Cardiac muscle cell (in vitro differentiated cells and primary cell): ENCODE data around the gene LEF1. TPM values are rescaled to one million over a fixed set of nuclear protein-coding genes. Genes with fewer than 3 reads are reported as not detected.

Experiments
- DNase-seq, 2 donors: peaks; one replicate each; pipeline versions ENCODE4 v3.0.0 to v3.0.0-alpha.2; 2010 to 2017; ENCODE audit warnings: low read depth in 1 of 2, low spot score in 1 of 2
- H3K27ac ChIP-seq: fragments of 200-600 bp; sonication (generic); 2 replicates; pipeline ENCODE4 v1.5.1; 2016
- H3K27me3 ChIP-seq: fragments of 200-600 bp; sonication (generic); 2 replicates; pipeline ENCODE4 v1.6.0; 2016; ENCODE audit warnings: control low read depth
- H3K36me3 ChIP-seq: fragments of 200-600 bp; sonication (generic); 2 replicates; pipeline ENCODE4 v1.5.1; 2016; ENCODE audit warnings: control low read depth
- H3K4me1 ChIP-seq: fragments of 200-600 bp; sonication (generic); 2 replicates; pipeline ENCODE4 v1.8.1; 2017; ENCODE audit warnings: low read depth, mild to moderate bottlenecking, mixed run types
- H3K4me3 ChIP-seq: fragments of 200-600 bp; sonication (generic); 2 replicates; pipeline ENCODE4 v1.5.1; 2016; ENCODE audit warnings: mild to moderate bottlenecking
- H3K9me3 ChIP-seq: fragments of 200-600 bp; sonication (generic); 2 replicates; pipeline ENCODE4 v1.5.1; 2017; ENCODE audit warnings: low read depth, mild to moderate bottlenecking, control low read depth
- polyA plus RNA-seq: library from polyadenylated mRNA; unstranded; fragments of >200 nt; fragmentation: Nextera tagmentation; extraction: Ambion mirVana; gene quantifications from 2 replicates; pipeline ENCODE4 v1.2.1, GENCODE V29; 2016
- total RNA-seq: library from RNA; depleted of rRNA; stranded (reverse); fragments of >200 nt; gene quantifications from 2 replicates; pipeline ENCODE4 v1.2.3, GENCODE V29; 2016
- TF ChIP-seq, protein P1 (sequence below): IDR thresholded peaks from 2 replicates; pipeline ENCODE4 v1.5.1; 2012; ENCODE audit warnings: low read depth, mild to moderate bottlenecking, low read length

Gene LEF1
- total and polyA plus RNA-seq, 2 experiments from 2014 or later, result 69.1 to 70.3 TPM

DNA sequence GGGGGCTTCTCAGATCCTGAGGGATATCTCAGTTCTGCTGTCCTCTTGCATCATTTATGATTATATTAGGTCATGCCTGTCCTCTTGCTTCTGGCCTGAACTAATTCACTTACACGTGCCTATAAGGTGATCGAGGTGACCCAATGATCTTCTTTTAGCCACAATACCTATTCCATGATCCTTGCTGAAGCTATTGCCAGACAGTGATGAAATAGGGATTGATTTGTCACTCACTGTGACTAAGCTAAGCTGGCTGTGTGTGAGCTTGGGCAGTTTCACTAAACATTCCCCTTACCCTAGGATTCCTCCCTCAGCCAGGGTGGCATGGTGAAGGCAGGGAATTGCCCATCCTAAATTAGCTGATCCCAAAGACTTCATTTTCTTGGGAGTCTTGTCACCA is 160.0 kb downstream of the LEF1 start:
- no peaks in the 10 kb centered on the region for H3K27me3 ChIP-seq
- H3K4me3 ChIP-seq, result no peak overlapping the region
- TF ChIP-seq, protein P1, sequence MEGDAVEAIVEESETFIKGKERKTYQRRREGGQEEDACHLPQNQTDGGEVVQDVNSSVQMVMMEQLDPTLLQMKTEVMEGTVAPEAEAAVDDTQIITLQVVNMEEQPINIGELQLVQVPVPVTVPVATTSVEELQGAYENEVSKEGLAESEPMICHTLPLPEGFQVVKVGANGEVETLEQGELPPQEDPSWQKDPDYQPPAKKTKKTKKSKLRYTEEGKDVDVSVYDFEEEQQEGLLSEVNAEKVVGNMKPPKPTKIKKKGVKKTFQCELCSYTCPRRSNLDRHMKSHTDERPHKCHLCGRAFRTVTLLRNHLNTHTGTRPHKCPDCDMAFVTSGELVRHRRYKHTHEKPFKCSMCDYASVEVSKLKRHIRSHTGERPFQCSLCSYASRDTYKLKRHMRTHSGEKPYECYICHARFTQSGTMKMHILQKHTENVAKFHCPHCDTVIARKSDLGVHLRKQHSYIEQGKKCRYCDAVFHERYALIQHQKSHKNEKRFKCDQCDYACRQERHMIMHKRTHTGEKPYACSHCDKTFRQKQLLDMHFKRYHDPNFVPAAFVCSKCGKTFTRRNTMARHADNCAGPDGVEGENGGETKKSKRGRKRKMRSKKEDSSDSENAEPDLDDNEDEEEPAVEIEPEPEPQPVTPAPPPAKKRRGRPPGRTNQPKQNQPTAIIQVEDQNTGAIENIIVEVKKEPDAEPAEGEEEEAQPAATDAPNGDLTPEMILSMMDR, result no peak
- peaks cover 14% of the 10 kb centered on the region for H3K36me3 ChIP-seq
- H3K27ac ChIP-seq, result no peak overlapping the region
- H3K4me1 ChIP-seq, result no peaks in the 10 kb centered on the region
- no peak for DNase-seq
- no peaks in the 10 kb centered on the region for H3K9me3 ChIP-seq

DNA sequence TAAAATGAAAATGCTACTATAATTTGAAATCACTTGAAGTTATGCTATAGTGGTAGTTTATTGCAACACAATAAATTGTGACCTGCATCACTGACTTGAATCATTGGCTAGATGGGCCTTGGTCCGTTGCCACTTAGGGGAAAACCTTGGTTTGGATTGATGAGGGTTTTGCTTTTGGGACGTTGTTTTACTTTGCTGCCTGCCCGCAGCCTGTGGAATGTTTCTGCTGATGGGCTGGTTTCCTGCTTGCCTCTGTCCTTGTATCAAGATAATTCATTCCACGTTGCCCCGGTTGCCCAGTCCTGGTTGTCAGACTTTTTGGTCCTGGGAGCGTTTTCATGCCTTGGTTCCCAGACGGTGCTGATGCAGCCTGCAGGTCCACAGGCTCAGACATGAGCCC is 160.7 kb downstream of the LEF1 start:
- TF ChIP-seq, protein P1, result no peak
- Histone ChIP-seq H3K27ac (no peak overlapping the region), H3K9me3 (no peaks in the 10 kb centered on the region), H3K36me3 (peaks cover 14% of the 10 kb centered on the region), H3K4me3 (no peak overlapping the region), H3K4me1 (no peaks in the 10 kb centered on the region), H3K27me3 (no peaks in the 10 kb centered on the region)
- DNase-seq, result no peak

DNA sequence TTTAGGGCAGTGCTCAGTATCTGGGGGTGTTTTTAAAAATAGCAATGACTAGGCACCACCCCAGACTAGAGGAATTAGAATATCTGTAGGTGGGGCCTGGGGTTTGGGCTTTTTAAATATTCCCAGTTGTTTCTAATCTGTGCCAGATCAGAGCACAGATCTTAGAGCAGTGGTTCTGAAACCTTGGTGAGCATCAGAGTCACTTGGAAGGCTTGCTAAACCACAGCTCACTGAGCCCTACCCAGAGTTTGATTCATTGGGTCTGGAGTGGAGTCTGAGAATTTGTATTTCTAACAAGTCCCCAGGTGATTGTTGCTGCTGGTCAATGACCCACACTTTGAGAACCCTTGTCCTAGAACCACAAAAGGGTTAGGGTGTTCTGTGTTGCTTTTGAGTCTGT is 162.4 kb downstream of the LEF1 start:
- Histone ChIP-seq H3K4me3 (no peak overlapping the region), H3K36me3 (peaks cover 12% of the 10 kb centered on the region), H3K27me3 (no peaks in the 10 kb centered on the region), H3K9me3 (no peaks in the 10 kb centered on the region), H3K4me1 (no peaks in the 10 kb centered on the region), H3K27ac (no peak overlapping the region)
- TF ChIP-seq, protein P1, result no peak
- DNase-seq, result no peak

DNA sequence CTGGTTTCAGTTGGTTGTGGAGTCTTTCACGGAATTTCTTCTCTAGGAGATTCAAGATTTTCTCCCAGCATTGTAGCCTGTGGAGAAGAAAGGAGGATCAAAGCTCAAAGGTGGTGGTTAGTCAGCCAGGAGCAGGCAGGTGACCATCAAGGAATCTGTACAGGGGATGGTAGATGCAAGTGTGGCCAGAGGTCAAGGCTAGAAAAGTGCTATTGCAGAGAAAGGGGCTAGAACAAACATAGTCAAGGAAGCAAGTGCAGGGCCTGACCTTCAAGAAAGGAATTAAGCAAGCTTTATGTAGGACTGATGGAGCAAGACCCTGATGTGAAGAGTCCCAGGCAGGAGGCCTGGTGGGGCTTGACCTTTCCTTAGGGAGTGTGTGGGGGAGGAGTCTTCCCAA is 162.9 kb downstream of the LEF1 start:
- Histone ChIP-seq H3K27ac (no peak overlapping the region), H3K27me3 (no peaks in the 10 kb centered on the region), H3K4me3 (no peak overlapping the region), H3K36me3 (peaks cover 6% of the 10 kb centered on the region), H3K4me1 (no peaks in the 10 kb centered on the region), H3K9me3 (no peaks in the 10 kb centered on the region)
- no peak for DNase-seq
- TF ChIP-seq, protein P1, result no peak

DNA sequence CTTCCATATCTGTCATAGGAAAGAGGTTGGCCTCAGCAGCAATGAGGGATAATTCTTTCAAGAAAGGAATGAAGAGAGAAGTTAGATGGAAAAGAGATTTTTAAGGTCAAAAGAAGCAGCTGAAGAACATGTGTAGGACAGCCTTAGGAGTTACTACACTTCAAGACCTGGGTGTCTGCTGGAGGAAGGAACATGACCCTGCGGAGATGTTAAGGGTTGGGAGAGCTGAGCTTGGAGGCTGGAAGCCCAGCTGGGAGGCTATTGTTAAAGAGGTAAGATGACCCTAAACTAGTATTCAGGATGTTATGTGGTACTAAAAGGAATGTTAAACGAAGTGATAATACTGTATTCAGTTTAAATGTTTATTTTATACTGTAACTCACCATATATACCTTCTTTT is 164.1 kb downstream of the LEF1 start:
- Histone ChIP-seq H3K27ac (no peak overlapping the region), H3K4me1 (peaks cover 3% of the 10 kb centered on the region), H3K9me3 (no peaks in the 10 kb centered on the region), H3K27me3 (no peaks in the 10 kb centered on the region), H3K36me3 (no peaks in the 10 kb centered on the region), H3K4me3 (no peak overlapping the region)
- TF ChIP-seq, protein P1, result no peak
- DNase-seq, result no peak

DNA sequence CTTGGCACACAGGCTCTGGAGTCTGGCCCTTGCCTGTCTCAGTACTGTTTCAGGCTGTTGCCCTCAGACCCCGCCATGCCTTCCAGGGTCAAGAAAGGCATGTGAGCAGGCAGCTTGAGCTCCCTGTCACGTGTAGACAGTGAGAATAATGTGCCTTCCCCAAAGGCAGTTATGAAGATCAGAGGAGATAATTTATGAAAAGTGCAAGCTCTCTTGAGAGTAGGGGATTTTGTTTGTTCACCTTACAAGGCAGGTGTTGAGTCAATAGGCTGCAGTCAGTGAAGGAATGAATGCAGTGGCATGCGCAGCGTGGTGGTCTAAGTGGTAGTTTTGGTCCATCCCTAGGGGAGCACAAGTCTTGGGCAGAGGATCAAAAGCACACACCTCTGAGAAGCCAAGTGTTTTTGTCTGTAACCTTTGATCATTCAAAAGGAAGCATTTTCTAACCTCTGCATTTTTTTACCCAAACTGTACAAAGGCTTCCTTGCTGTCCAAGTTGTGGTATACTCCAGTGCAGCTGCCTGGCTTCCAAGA is 164.7 kb downstream of the LEF1 start:
- TF ChIP-seq, protein P1, result no peak
- H3K27me3 ChIP-seq, result no peaks in the 10 kb centered on the region
- no peak overlapping the region for H3K27ac ChIP-seq
- H3K9me3 ChIP-seq, result no peaks in the 10 kb centered on the region
- DNase-seq, result no peak
- H3K36me3 ChIP-seq, result no peaks in the 10 kb centered on the region
- H3K4me1 ChIP-seq, result peaks cover 8% of the 10 kb centered on the region
- H3K4me3 ChIP-seq, result no peak overlapping the region
